ENCODE results near the gene SERPINH1. TPM values are rescaled to one million over a fixed set of nuclear protein-coding genes. Genes with fewer than 3 reads are reported as not detected.

The SERPINH1 gene
- polyA plus RNA-seq, 2 of the 4 experiments (the other 2 are of a cell fraction), result 70.7 to 162 TPM

- TF ChIP-seq ELK1 (IDR thresholded peaks at IDR 0.05; ENCODE audit: low read depth, low read length), result no peak
Measured at GRCh38 chr11:75539459-75540334, 22.4 kb upstream of the SERPINH1 start (continued).

GRCh38 chr11:75541193-75542087 is 20.6 kb upstream of the SERPINH1 start:
- no peak for DNase-seq (ENCODE audit: low read depth in 1 of 2, low spot score in 1 of 2)
- POLR2A ChIA-PET, result no interaction called here
- no peak for ATAC-seq
- Histone ChIP-seq H3K9me3 (no peaks in the 10 kb centered on the region), H3K27ac (no peak overlapping the region), H3K4me1 (peaks cover 10% of the 10 kb centered on the region; the same call in 2 of the 3 replicates), H3K4me3 (no peak overlapping the region), H3K4me2 (no peak overlapping the region)
- CTCF ChIA-PET, result interaction anchor here (0.6 to 1.5 kb wide), 8 partner anchors 9 to 888 kb away, joined by 3 to 9 read pairs (median 3); no protein-coding TSS in a partner anchor
- FAIRE-seq, result no peak
- 92% methylated on average over 4 of the region's 4 CpGs for WGBS (ENCODE audit: missing lambda C conversion rate)
- no peak for TF ChIP-seq FOSB (CRISPR knock-in tag; IDR thresholded peaks at IDR 0.05)
- no peak for TF ChIP-seq GATA3 (IDR thresholded peaks at IDR 0.05; ENCODE audit: borderline replicate concordance)
- no peak for TF ChIP-seq JUN (IDR thresholded peaks at IDR 0.05)
- no peak for TF ChIP-seq TP53 (CRISPR knock-in tag; IDR thresholded peaks at IDR 0.05)
- TF ChIP-seq FOXS1 (CRISPR knock-in tag; IDR thresholded peaks at IDR 0.05), result no peak

- CTCF ChIA-PET, result interaction anchor here (1.2 to 3.3 kb wide), 4 partner anchors 8 to 32 kb away, joined by 3 to 15 read pairs (median 8); no protein-coding TSS in a partner anchor
- Histone ChIP-seq H3K27ac (no peak overlapping the region), H3K4me2 (no peak overlapping the region), H3K4me3 (no peak overlapping the region), H3K4me1 (peaks cover 3% of the 10 kb centered on the region; the same call in 2 of the 3 replicates), H3K9me3 (no peaks in the 10 kb centered on the region)
- FAIRE-seq (no peak), DNase-seq (ENCODE audit: low read depth in 1 of 2, low spot score in 1 of 2) (no peak), ATAC-seq (no peak)
- POLR2A ChIA-PET, result no interaction called here
- no CpG with 5 or more reads among the region's 1 CpG for WGBS (ENCODE audit: missing lambda C conversion rate)
- no peak for TF ChIP-seq HEYL (CRISPR knock-in tag; IDR thresholded peaks at IDR 0.05)
- no peak for TF ChIP-seq GATA3 (IDR thresholded peaks at IDR 0.05; ENCODE audit: borderline replicate concordance)
- no peak for TF ChIP-seq POLR2AphosphoS2 (conservative IDR thresholded peaks at IDR 0.05; ENCODE audit: low read length)
- no peak for TF ChIP-seq PBX3 (IDR thresholded peaks at IDR 0.05)
- TF ChIP-seq CBX2 (IDR thresholded peaks at IDR 0.05; ENCODE audit: borderline replicate concordance, low read depth), result no peak
- no peak for TF ChIP-seq RARB (CRISPR knock-in tag; IDR thresholded peaks at IDR 0.05)
- TF ChIP-seq NPAS2 (CRISPR knock-in tag; IDR thresholded peaks at IDR 0.05; ENCODE audit: borderline replicate concordance), result no peak
- no peak for TF ChIP-seq ELK1 (IDR thresholded peaks at IDR 0.05; ENCODE audit: low read depth, low read length)
- no peak for TF ChIP-seq RFX5 (IDR thresholded peaks at IDR 0.05)
- TF ChIP-seq PHF8 (IDR thresholded peaks at IDR 0.05; ENCODE audit: borderline replicate concordance, low read depth), result no peak
- no peak for TF ChIP-seq SMC3 (IDR thresholded peaks at IDR 0.05)
- TF ChIP-seq RNF2 (IDR thresholded peaks at IDR 0.05; ENCODE audit: borderline replicate concordance, low read depth), result no peak
- no peak for TF ChIP-seq KDM1A (IDR thresholded peaks at IDR 0.05; ENCODE audit: low read depth)
- no peak for TF ChIP-seq EHF (CRISPR knock-in tag; IDR thresholded peaks at IDR 0.05)
- TF ChIP-seq CHD4 (IDR thresholded peaks at IDR 0.05; ENCODE audit: borderline replicate concordance), result no peak
- no peak for TF ChIP-seq HDAC2 (IDR thresholded peaks at IDR 0.05)
- TF ChIP-seq ESRRA (IDR thresholded peaks at IDR 0.05; ENCODE audit: borderline replicate concordance, low read length), result no peak
Measured at GRCh38 chr11:75542088-75542438, 20.0 kb upstream of the SERPINH1 start.
